Keratinocyte (primary cell): ENCODE results near the gene KRTAP2-1.
"Not testable (repeated sequence)": the region's sequence is repeated elsewhere in the genome, so short reads cannot be mapped to it uniquely, and the experiment has no call there.

ENCODE experiments used
- EZH2 ChIP-seq: IDR thresholded peaks from one replicate; pipeline ENCODE4 v1.6.1; 2012; ENCODE audit warnings: inconsistent platforms, mild to moderate bottlenecking, low read length, moderate library complexity
- TF ChIP-seq, protein P1 (sequence below), 3 experiments: IDR thresholded peaks in 1 of 3; conservative IDR thresholded peaks in 1 of 3; optimal IDR thresholded peaks in 1 of 3; 2 replicates in 2 of 3; 3 replicates in 1 of 3; pipeline versions ENCODE3 to v1.5.1; 2011; ENCODE audit warnings: low read length in 3 of 3, mild to moderate bottlenecking in 3 of 3, moderate library complexity in 2 of 3, control low read depth in 1 of 3, inconsistent platforms in 1 of 3; ENCODE audit not compliant: insufficient read depth in 2 of 3; ENCODE audit errors: extremely low read depth in 1 of 3

GRCh38 chr17:41054556-41054955 lies 7.4 kb upstream of the KRTAP2-1 start:
- TF ChIP-seq EZH2, result not testable (repeated sequence)
- TF ChIP-seq, protein P1, sequence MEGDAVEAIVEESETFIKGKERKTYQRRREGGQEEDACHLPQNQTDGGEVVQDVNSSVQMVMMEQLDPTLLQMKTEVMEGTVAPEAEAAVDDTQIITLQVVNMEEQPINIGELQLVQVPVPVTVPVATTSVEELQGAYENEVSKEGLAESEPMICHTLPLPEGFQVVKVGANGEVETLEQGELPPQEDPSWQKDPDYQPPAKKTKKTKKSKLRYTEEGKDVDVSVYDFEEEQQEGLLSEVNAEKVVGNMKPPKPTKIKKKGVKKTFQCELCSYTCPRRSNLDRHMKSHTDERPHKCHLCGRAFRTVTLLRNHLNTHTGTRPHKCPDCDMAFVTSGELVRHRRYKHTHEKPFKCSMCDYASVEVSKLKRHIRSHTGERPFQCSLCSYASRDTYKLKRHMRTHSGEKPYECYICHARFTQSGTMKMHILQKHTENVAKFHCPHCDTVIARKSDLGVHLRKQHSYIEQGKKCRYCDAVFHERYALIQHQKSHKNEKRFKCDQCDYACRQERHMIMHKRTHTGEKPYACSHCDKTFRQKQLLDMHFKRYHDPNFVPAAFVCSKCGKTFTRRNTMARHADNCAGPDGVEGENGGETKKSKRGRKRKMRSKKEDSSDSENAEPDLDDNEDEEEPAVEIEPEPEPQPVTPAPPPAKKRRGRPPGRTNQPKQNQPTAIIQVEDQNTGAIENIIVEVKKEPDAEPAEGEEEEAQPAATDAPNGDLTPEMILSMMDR (optimal IDR thresholded peaks at IDR 0.05 in 1 of 3, IDR thresholded peaks at IDR 0.05 in 1 of 3, conservative IDR thresholded peaks at IDR 0.05 in 1 of 3; ENCODE audit: extremely low read depth in 1 of 3, insufficient read depth in 2 of 3, low read length in 3 of 3), result not testable (repeated sequence)
